RCC 7860 (cell line): ENCODE results near the gene PDXP.
"Not testable (repeated sequence)": the region's sequence is repeated elsewhere in the genome, so short reads cannot be mapped to it uniquely, and the experiment has no call there.

Experiments used
- DNase-seq: peaks from one replicate; pipeline ENCODE4 v3.0.0-alpha.2; 2015; ENCODE audit warnings: low spot score
- FAIRE-seq: peaks from 2 replicates; lab custom pipeline; 2012; peaks lifted over from hg19 to GRCh38; lab: Jason Lieb, UNC

Gene PDXP

DNA sequence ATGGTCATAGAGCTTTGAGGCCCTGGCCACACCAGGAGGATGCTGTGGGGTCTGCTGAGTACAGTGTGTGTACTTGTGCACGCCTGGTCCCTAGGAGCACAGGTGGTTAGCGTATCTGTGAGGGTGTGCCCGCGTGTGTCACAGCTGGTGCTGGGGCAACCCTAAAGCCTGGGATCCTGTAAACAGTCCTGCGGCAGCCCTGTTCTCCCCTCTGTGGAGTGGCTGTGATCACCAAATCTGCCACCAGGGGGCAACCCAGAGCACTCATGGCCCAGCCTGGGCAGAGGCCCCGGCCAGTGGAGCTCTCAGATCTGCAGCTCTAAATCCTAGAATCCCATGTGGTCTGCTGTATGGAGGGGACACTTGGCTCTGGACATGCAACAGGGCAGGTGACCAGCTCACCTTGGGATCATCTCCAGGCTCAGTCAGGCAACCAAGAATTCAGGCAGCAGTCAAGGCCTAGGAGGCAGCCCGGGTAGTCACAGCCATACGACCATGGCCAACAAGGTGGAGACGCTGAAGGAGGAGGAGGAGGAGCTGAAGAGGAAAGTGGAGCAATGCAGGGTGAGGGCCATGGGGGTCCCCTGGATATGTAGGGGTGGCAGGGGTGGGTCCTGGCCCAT lies 15.2 kb upstream of the PDXP start:
- FAIRE-seq = no peak
- DNase-seq = peak; percentile 36

- FAIRE-seq (no peak), DNase-seq (no peak)
Observed at GRCh38 chr22:37647317-37647716, 11.2 kb upstream of the PDXP start.

DNA sequence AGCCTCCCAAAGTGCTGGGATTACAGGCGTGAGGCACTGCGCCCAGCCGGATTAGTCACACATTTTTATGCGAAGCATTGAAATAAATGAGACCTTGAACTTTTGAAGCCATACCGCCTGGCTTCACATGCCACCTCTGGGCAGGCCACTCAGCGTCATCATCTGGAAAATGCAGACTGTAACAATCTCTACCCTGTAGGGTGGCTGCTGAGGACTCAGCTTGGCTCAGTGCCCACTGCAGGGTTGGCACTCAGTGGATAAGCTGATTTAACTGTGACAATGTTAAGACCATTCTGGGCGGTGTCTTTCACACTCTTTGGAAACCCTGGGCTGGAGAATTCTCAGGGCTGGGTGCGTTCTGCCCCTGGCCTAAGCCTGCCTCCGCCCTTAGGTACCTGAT lies 10.6 kb upstream of the PDXP start:
- FAIRE-seq = no peak

GRCh38 chr22:37650463-37651136 lies 7.9 kb upstream of the PDXP start:
- FAIRE-seq (no peak), DNase-seq (no peak)

More for the DNA sequence above, 10.6 kb upstream of the PDXP start:
- peak; percentile 15 for DNase-seq

- no peak for DNase-seq
- no peak for FAIRE-seq
Observed at GRCh38 chr22:37654563-37655251, 3.8 kb upstream of the PDXP start.

DNA sequence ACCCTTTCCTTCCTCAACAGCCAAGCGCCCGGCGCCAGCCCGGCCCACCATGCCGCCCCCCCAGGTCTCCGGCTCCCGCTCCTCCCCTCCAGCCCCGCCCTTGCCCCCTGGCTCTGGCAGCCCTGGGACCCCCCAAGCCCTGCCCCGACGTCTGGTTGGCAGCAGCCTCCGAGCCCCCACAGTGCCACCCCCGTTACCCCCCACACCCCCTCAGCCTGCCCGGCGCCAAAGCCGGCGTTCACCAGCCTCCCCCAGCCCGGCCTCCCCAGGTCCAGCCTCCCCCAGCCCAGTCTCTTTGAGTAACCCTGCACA lies 3.3 kb upstream of the PDXP start:
- no peak for FAIRE-seq
- DNase-seq = no peak

- not testable (repeated sequence) for DNase-seq, FAIRE-seq
Observed at GRCh38 chr22:37656583-37656982, 1.9 kb upstream of the PDXP start.

- FAIRE-seq (no peak), DNase-seq (no peak)
Observed at GRCh38 chr22:37657590-37658132, 862 bp upstream of the PDXP start.

GRCh38 chr22:37659066-37659896 lies 758 bp downstream of the PDXP start:
- FAIRE-seq (no peak), DNase-seq (no peak)

GRCh38 chr22:37659897-37660708 lies 1.6 kb downstream of the PDXP start:
- DNase-seq (no peak), FAIRE-seq (no peak)

- FAIRE-seq (no peak), DNase-seq (no peak)
Observed at GRCh38 chr22:37660709-37661045, 2.2 kb downstream of the PDXP start.

GRCh38 chr22:37661160-37661924 lies 2.8 kb downstream of the PDXP start:
- DNase-seq (no peak), FAIRE-seq (no peak)

GRCh38 chr22:37662039-37662438 lies 3.5 kb downstream of the PDXP start:
- no peak for FAIRE-seq
- DNase-seq = no peak

- FAIRE-seq = no peak
- no peak for DNase-seq
Observed at GRCh38 chr22:37663521-37664140, 5.1 kb downstream of the PDXP start.

GRCh38 chr22:37664249-37665101 lies 6.0 kb downstream of the PDXP start:
- DNase-seq (no peak), FAIRE-seq (no peak)

- no peak for DNase-seq
- FAIRE-seq = no peak
Observed at GRCh38 chr22:37665487-37665886, 7.0 kb downstream of the PDXP start.

GRCh38 chr22:37669586-37669985 lies 11.1 kb downstream of the PDXP start:
- peak; percentile 43 for DNase-seq
- FAIRE-seq = no peak

GRCh38 chr22:37672206-37672919 lies 13.8 kb downstream of the PDXP start:
- FAIRE-seq (no peak), DNase-seq (no peak)
